ENCODE data around the gene B3GNT2.
"Not testable (repeated sequence)": the region's sequence is repeated elsewhere in the genome, so short reads cannot be mapped to it uniquely, and the experiment has no call there.

Gene B3GNT2

DNA sequence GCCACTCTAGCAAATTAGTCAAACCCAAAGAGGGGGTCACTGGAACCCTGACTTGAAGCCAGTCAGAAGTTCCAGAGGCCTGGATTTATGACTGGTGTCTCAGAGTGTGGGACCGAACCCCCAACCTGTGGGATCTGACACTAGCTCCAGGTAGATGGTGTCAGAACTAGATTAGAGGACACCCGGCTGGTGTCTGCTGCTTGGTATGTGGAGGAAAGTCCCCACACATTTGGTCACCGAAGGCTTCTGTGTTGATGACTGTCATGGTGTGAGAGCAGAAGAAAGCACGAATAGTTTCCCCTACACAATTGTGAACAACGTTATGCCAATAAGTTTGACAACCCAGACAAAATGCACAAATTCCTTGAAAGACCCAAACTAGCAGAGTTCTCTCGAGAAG is 48.1 kb downstream of the B3GNT2 start:
- DNase-seq, result no peak

DNA sequence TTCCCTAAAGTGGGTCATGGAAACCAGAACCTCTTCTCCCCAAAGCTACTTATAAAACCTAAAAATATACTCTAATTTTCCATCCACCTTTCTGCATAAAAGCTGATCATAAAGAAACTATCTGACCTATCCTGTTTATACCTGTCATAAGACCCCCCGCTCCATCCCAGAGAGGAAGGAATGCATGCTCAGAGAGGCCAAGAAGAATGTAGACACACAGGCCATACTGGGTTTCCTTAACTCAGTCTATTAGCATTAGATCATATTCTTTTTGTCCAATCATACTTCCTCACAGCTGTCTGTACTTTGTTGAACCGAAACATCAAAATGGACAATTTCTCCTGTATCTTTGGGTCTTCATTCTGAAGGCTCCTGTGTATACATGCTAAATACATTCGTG is 52.3 kb downstream of the B3GNT2 start:
- no peak for DNase-seq

DNA sequence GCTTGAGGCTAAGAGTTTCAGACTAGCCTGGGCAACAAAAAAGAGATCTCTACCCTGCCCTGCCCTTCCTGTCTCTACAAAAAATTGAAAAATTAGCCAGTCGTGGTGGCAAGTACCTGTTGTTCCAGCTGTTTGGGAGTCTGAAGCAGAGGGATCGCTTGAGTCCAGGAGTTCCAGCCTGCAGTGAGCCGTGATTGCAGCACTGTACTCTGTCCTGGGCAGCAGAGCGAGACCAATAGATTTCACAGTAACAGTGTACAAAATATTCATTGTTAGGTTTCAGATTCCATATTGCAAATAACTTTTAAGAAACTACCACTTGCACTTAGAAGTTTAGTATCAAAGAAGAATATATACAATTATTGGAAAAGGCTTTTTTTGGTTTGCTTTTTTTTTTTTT is 54.3 kb downstream of the B3GNT2 start:
- no peak for DNase-seq

DNA sequence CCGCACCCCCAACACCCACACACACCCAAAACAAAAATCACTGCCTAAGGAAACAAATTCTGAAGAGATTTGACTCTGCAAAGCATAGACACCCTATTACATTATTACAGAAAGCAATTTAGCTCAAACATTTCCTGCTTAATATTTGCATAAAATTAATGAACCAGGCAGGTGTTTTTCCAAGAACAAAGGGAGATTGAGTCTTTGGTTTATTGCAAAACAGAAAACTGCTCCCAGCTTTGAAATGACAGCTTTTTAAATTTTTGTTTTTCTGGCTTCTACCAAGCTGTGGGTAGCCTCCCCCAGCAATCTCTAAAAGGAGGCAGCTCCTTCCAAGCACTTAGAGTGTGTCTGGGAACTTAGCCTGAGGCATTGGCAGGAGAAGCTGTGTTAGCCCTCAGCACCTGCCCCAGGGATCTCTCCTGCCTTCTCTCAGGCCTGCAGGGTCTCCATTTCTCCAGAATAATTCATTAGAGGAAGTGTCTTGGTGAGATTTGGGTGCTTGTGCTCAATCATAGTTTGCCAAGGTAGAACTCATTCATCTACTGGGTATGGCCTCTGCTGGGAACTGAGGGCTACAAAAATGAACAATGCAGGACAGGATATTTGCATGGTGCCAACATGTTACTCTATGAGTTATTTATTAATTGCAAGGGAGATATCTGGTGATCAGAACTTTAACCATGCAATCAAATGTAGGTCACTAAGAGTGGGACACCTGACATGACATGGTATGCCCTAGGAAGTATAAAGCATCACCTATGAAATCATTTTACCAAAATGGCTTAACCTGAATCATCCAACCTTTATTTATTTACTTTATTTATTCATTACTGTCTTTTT is 58.7 kb downstream of the B3GNT2 start:
- DNase-seq, result no peak

DNA sequence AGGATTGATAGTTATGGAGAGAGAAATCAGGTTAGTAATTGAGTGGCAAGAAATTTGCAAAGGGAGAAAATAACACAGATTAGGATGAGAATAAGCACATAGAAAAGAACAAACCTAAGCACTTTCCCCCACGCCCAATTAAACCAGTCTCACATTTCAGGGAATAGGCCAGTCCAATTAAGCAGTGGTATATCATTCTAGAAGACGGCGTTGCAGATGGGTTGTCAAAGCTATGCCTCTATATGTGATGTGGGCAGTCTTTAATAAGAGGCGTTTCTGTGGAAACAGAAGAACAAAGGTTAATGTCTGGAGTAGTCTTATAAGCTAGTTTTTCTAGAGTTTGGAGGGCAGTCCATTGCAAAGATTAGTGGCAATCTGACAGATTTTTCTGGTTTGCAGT is 61.6 kb downstream of the B3GNT2 start:
- DNase-seq, result no peak

DNA sequence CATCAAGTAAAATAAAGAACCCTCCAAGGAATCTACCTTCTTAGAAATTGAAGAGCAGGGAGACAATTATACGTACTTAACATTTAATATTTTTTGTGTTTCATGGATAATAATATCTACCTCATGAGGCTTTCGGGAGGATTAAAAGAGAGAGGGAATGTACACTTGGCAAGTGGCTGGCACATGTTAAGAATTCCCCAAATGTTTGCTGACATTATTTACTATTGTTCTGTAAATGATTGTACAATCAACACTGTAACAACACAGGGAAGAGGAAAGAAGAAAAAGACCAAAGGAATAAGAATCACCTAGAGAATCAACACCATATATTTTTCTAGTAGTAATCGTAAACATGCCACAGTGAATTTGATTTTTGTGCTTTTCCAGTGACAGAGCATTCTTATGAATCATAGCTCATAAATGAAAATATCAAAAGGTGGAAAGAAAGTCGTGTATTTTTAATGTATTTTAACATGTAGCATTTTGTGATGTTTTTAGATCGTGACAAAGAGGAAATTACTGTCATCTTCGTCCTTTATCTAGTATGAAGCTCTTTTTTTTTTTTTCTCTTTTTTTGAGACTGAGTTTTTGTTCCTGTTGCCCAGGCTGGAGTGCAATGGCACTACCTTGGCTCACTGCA is 67.3 kb downstream of the B3GNT2 start:
- DNase-seq, result no peak

DNA sequence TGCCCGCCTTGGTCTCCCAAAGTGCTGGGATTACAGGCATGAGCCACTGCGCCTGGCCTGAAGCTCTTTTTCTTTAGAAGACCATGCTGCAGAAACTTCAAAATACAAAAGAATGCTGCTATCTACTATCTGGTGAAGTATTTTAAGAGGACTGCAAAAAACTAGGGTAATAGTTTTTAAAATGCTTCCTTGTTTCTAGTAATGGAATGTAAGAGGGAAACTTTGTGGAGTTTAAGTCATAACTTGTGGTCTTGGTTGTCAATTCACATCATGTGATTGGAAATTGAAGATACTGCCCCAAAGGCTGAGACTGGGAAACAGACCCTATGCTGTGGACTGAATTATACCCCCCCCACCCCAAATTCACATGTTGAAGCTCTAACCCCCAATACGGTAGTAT is 68.3 kb downstream of the B3GNT2 start:
- DNase-seq, result no peak

DNA sequence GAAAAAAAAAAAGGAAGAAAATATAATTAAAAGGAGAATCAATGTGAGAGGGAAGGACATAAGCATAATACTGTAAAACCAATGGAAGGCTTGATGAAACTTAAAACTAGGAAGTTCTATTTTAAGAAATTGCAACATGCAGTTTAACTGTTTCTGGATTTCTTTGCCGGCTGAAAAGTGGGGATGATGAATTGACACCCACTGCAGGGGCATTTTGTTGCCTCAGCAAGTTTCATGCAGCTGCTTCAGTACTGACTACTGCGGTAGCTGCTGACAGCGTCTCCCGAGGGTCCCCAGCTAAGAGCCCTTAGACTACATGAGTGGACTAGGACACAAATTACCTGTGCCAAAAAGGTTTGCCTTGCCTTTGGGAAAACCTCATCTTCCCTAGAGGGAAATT is 69.2 kb downstream of the B3GNT2 start:
- DNase-seq, result no peak

DNA sequence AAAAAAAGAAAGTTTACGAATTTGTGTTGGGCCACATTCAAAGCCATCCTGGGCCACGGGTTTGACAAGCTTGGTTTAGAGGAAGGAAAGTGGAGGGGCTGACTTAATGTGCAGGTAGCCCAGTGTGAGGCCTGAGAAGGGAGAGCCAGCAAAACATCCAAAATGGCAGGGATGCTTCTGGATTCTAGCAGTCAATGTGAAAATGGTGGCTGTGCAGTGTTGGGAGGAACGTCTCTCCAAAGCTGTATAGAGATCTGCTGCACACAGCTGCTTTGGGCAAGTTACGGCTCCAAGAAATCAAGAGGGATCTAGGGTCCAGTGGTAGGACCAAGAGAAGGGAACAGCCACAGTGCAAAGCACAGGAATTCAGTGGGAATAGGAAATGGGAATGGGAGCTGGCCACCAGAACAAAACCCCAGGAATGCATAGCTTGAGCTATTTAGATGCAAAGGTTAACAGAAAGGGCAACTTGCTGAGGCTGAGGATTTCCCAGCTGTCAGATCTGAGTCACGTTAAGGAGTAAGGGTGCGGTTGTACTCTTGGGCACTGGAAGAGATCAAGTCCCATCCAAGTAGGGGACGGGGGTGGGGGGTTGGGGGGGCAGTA is 70.6 kb downstream of the B3GNT2 start:
- no peak for DNase-seq

DNA sequence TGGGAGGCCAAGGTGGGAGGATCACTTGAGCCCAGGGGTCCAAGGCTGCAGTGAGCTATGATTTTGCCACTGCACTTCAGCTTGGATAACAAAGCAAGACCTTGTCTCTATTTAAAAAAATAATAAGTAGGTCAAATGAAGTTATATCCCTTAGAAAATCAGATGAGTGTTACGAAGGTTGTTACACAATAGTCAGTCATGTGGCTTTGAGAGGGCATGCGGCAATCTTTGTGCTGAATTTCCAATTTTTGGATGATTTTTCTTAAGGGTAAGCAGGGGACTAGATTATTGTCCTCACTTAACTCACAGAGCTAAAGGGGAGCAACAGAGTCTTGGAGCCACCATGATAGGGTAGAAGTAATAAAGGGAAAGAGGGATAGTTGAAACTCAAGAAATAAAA is 71.8 kb downstream of the B3GNT2 start:
- no peak for DNase-seq

DNA sequence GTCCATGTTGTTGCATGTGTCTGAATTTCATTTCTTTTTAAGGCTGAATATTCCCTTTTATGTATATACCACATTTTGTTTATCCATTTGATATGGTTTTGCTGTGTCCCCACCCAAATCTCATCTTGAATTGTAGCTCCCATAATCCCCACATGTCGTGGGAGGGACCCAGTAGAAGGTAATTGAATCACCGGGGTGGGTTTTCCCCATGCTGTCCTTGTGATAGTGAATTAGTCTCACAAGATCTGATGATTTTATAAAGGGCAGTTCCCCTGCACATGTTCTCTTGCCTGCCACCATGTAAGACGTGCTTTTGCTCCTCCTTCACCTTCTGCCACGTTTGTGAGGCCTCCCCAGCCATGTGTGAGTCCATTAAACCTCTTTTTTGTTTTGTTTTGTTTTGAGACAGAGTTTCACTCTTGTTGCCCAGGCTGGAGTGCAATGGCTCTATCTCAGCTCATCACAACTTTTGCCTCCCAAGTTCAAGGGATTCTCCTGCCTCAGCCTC is 72.8 kb downstream of the B3GNT2 start:
- DNase-seq, result not testable (repeated sequence)

DNA sequence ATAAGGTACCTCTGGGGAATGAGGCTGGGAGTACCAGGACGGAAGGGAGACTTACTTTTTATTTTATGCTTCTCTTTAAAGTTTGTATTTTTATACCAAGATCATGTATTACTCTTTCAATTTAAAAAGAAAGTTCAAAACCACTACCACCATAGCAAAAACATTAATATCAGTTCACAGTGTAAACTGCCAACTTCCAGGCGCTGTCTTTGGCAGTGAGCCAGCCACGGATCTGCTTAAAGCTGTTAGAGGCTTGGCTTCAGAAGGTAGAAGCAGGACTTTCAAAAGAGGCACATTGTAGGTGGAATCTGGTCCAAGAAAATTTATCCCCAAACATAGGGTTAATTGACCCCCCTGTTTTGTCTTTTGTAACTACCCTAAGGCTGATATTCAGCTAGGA is 74.8 kb downstream of the B3GNT2 start:
- no peak for DNase-seq
